ENCODE measurements around the gene PHF20.
"Not testable (repeated sequence)": the region's sequence is repeated elsewhere in the genome, so short reads cannot be mapped to it uniquely, and the experiment has no call there.

The PHF20 gene

GRCh38 chr20:35838205-35838604 lies 66.4 kb downstream of the PHF20 start:
- no peak for TF ChIP-seq CTCF (IDR thresholded peaks at IDR 0.05; ENCODE audit: borderline replicate concordance, control extremely low read depth, extremely low read depth, insufficient read depth, missing control alignments)
- in situ Hi-C loops (cut with MboI; ENCODE audit: low sequenced_read_pairs, unreplicated experiment) = no loop called here
- no peak for DNase-seq (ENCODE audit: low spot score)

- no peak for DNase-seq (ENCODE audit: low spot score)
- no peak for TF ChIP-seq CTCF (IDR thresholded peaks at IDR 0.05; ENCODE audit: borderline replicate concordance, control extremely low read depth, extremely low read depth, insufficient read depth, missing control alignments)
- in situ Hi-C loops (cut with MboI; ENCODE audit: low sequenced_read_pairs, unreplicated experiment) = no loop called here
Observed at GRCh38 chr20:35839904-35840303, 68.1 kb downstream of the PHF20 start.

GRCh38 chr20:35840421-35840820 lies 68.6 kb downstream of the PHF20 start:
- TF ChIP-seq CTCF (IDR thresholded peaks at IDR 0.05; ENCODE audit: borderline replicate concordance, control extremely low read depth, extremely low read depth, insufficient read depth, missing control alignments) = no peak
- no peak for DNase-seq (ENCODE audit: low spot score)
- in situ Hi-C loops (cut with MboI; ENCODE audit: low sequenced_read_pairs, unreplicated experiment) = no loop called here

GRCh38 chr20:35842361-35842760 lies 70.5 kb downstream of the PHF20 start:
- no peak for TF ChIP-seq CTCF (IDR thresholded peaks at IDR 0.05; ENCODE audit: borderline replicate concordance, control extremely low read depth, extremely low read depth, insufficient read depth, missing control alignments)
- DNase-seq (ENCODE audit: low spot score) = no peak
- in situ Hi-C loops (cut with MboI; ENCODE audit: low sequenced_read_pairs, unreplicated experiment) = no loop called here

GRCh38 chr20:35843894-35844293 lies 72.1 kb downstream of the PHF20 start:
- DNase-seq (ENCODE audit: low spot score); in situ Hi-C loops (cut with MboI; ENCODE audit: low sequenced_read_pairs, unreplicated experiment): not testable (repeated sequence)

GRCh38 chr20:35845561-35845960 lies 73.7 kb downstream of the PHF20 start:
- DNase-seq (ENCODE audit: low spot score) = no peak
- no peak for TF ChIP-seq CTCF (IDR thresholded peaks at IDR 0.05; ENCODE audit: borderline replicate concordance, control extremely low read depth, extremely low read depth, insufficient read depth, missing control alignments)
- in situ Hi-C loops (cut with MboI; ENCODE audit: low sequenced_read_pairs, unreplicated experiment) = no loop called here

- in situ Hi-C loops (cut with MboI; ENCODE audit: low sequenced_read_pairs, unreplicated experiment) = no loop called here
- no peak for DNase-seq (ENCODE audit: low spot score)
Observed at GRCh38 chr20:35849706-35850105, 77.9 kb downstream of the PHF20 start.

GRCh38 chr20:35851659-35852058 lies 79.8 kb downstream of the PHF20 start:
- DNase-seq (ENCODE audit: low spot score); in situ Hi-C loops (cut with MboI; ENCODE audit: low sequenced_read_pairs, unreplicated experiment): not testable (repeated sequence)

More at GRCh38 chr20:35849706-35850105, 77.9 kb downstream of the PHF20 start:
- TF ChIP-seq CTCF (IDR thresholded peaks at IDR 0.05; ENCODE audit: borderline replicate concordance, control extremely low read depth, extremely low read depth, insufficient read depth, missing control alignments) = no peak

Measured in GM13976 (cell line).